HCT116 (cell line): ENCODE results near the gene RASL12. TPM values are rescaled to one million over a fixed set of nuclear protein-coding genes. Genes with fewer than 3 reads are reported as not detected.

Experiments
- ATAC-seq: fragments of 200-7000 bp; cut with Tn5 transposase; 2 replicates; pipeline ENCODE4 v1.9.1; 2020; ENCODE audit warnings: mild to moderate bottlenecking, moderate library complexity
- BruUV-seq: library from RNA; stranded (reverse); fragments of 400-500 nt; replicated peaks from 2 replicates; lab custom pipeline; 2021; lab: Mats Ljungman, UMichigan
- CTCF ChIA-PET: fragments of 300-600 bp; sonication (Branson Sonifier 250); formaldehyde crosslinking; loops from one replicate; lab custom pipeline; 2021; ENCODE audit warnings: antibody characterized with exemption; lab: Charles Lee
- POLR2A ChIA-PET: fragments of 300-600, 350-600 bp; sonication (Branson Sonifier 250); formaldehyde crosslinking; loops from one replicate; lab custom pipeline; 2021; ENCODE audit warnings: antibody characterized with exemption; lab: Charles Lee
- RAD21 ChIA-PET, 2 experiments: fragments of 300-600 bp; sonication (Branson Sonifier 250); formaldehyde crosslinking; loops; one replicate each; lab custom pipeline; 2023; ENCODE audit warnings: low total read pairs in 2 of 2; ENCODE audit not compliant: uncharacterized antibody in 2 of 2, unreplicated experiment in 2 of 2, low non-redundant PET in 1 of 2; lab: Charles Lee
- DNase-seq: peaks from one replicate; pipeline ENCODE4 v3.0.0-alpha.2; 2010; ENCODE audit warnings: low read depth, low spot score
- H2AFZ ChIP-seq: fragments of 200-600 bp; shearing (Covaris generic), sonication (generic); 2 replicates; pipeline ENCODE4 v1.6.1; 2017; ENCODE audit warnings: low read depth, mixed run types, mixed read lengths, antibody characterized with exemption, low read length; ENCODE audit not compliant: poor library complexity, severe bottlenecking
- H3K27ac ChIP-seq: 2 replicates; pipeline ENCODE4 v1.5.1; 2012; ENCODE audit warnings: low read depth, low read length
- H3K27me3 ChIP-seq: fragments of 200-600 bp; sonication (generic); 2 replicates; pipeline ENCODE4 v1.6.1; 2016; ENCODE audit warnings: mixed run types, low read length, mixed read lengths; ENCODE audit not compliant: insufficient read depth
- H3K36me3 ChIP-seq, 2 experiments: fragments of 200-500 bp in 1 of 2; fragments of 200-600 bp in 1 of 2; sonication (Bioruptor generic) in 1 of 2; sonication (generic) in 1 of 2; 2 replicates each; pipeline versions ENCODE4 v1.5.1 to v1.6.1; 2014 to 2016; ENCODE audit warnings: low read length in 2 of 2, inconsistent platforms in 1 of 2, mixed read lengths in 1 of 2, mixed run types in 1 of 2; ENCODE audit not compliant: insufficient read depth in 2 of 2, control insufficient read depth in 1 of 2
- H3K4me1 ChIP-seq, 2 experiments: fragments of 200-600 bp in 1 of 2; sonication (generic) in 1 of 2; 2 replicates each; pipeline versions ENCODE4 v1.5.1 to v1.6.1; 2012 to 2017; ENCODE audit warnings: low read length in 2 of 2, inconsistent platforms in 1 of 2, mild to moderate bottlenecking in 1 of 2, mixed read lengths in 1 of 2, mixed run types in 1 of 2, moderate library complexity in 1 of 2; ENCODE audit not compliant: insufficient read depth in 2 of 2, control insufficient read depth in 1 of 2
- H3K4me2 ChIP-seq: fragments of 200-600 bp; sonication (generic); 2 replicates; pipeline ENCODE4 v1.6.1; 2017; ENCODE audit warnings: mixed run types, low read length, mixed read lengths
- H3K4me3 ChIP-seq, 2 experiments: fragments of 200-600 bp in 1 of 2; sonication (generic) in 1 of 2; replicated peaks in 1 of 2; 2 replicates each; pipeline ENCODE4 v1.5.1; 2011 to 2016; ENCODE audit warnings: low read length in 2 of 2, control low read depth in 1 of 2, low read depth in 1 of 2, mild to moderate bottlenecking in 1 of 2, mixed read lengths in 1 of 2, mixed run types in 1 of 2
- H3K79me2 ChIP-seq: fragments of 200-600 bp; sonication (generic); 2 replicates; pipeline ENCODE4 v1.6.1; 2017; ENCODE audit warnings: mild to moderate bottlenecking, mixed run types, low read length, moderate library complexity, mixed read lengths; ENCODE audit not compliant: insufficient read depth
- H3K9ac ChIP-seq: fragments of 200-600 bp; sonication (generic); 2 replicates; pipeline ENCODE4 v1.6.1; 2016; ENCODE audit warnings: low read length, mixed read lengths
- H3K9me2 ChIP-seq: fragments of 200-600 bp; sonication (generic), shearing (Covaris generic); 2 replicates; pipeline ENCODE4 v1.6.1; 2017; ENCODE audit warnings: mixed run types, mild to moderate bottlenecking, moderate library complexity; ENCODE audit not compliant: insufficient read depth
- H3K9me3 ChIP-seq, 2 experiments: fragments of 200-500 bp in 1 of 2; fragments of 200-600 bp in 1 of 2; sonication (Bioruptor generic) in 1 of 2; sonication (generic) in 1 of 2; 2 replicates each; pipeline ENCODE4 v1.6.1; 2014 to 2017; ENCODE audit warnings: low read length in 2 of 2, mixed read lengths in 2 of 2, inconsistent platforms in 1 of 2, low read depth in 1 of 2, mild to moderate bottlenecking in 1 of 2, mixed run types in 1 of 2, moderate library complexity in 1 of 2; ENCODE audit not compliant: control insufficient read depth in 1 of 2, insufficient read depth in 1 of 2
- H4K20me1 ChIP-seq: fragments of 200-600 bp; sonication (generic), shearing (Covaris generic); 2 replicates; pipeline ENCODE4 v1.6.1; 2017; ENCODE audit warnings: mixed run types, mild to moderate bottlenecking, moderate library complexity; ENCODE audit not compliant: insufficient read depth
- CEBPB ChIP-seq: IDR thresholded peaks from 2 replicates; pipeline ENCODE4 v1.6.1; 2012; ENCODE audit warnings: low read depth
- EGR1 ChIP-seq: IDR thresholded peaks from 2 replicates; pipeline ENCODE4 v1.6.1; 2012; ENCODE audit warnings: low read depth
- ELF1 ChIP-seq: IDR thresholded peaks from 2 replicates; pipeline ENCODE4 v1.6.1; 2012; ENCODE audit warnings: low read depth, borderline replicate concordance
- JUND ChIP-seq: IDR thresholded peaks from 2 replicates; pipeline ENCODE4 v1.6.1; 2012
- RAD21 ChIP-seq: IDR thresholded peaks from 2 replicates; pipeline ENCODE4 v1.6.1; 2012; ENCODE audit warnings: low read depth, mild to moderate bottlenecking
- SRF ChIP-seq: IDR thresholded peaks from 2 replicates; pipeline ENCODE4 v1.6.1; 2012; ENCODE audit warnings: low read depth
- TCF7L2 ChIP-seq: IDR thresholded peaks from 2 replicates; pipeline ENCODE4 v1.7.0; 2011; ENCODE audit warnings: borderline replicate concordance, inconsistent platforms; ENCODE audit not compliant: insufficient read depth, insufficient read length; ENCODE audit errors: extremely low read depth
- intact Hi-C: fragments of 100-400 bp; cut with micrococcal nuclease; formaldehyde crosslinking; loops from 2 replicates; pipeline ENCODE4 v1.10.0; 2022
- total RNA-seq: library from RNA; stranded (reverse); gene quantifications from one replicate; pipeline ENCODE4 v1.2.1, GENCODE V29; 2021; ENCODE audit not compliant: unreplicated experiment
- TF ChIP-seq, protein P1 (sequence below), 3 experiments: fragments of 200-600 bp in 1 of 3; sonication (generic) in 1 of 3; IDR thresholded peaks in 2 of 3; conservative IDR thresholded peaks in 1 of 3; 2 replicates each; pipeline ENCODE4 v1.5.1; 2012 to 2017; ENCODE audit warnings: low read depth in 2 of 3, low read length in 2 of 3, antibody characterized with exemption in 1 of 3, borderline replicate concordance in 1 of 3, control low read depth in 1 of 3, mild to moderate bottlenecking in 1 of 3, mixed read lengths in 1 of 3, mixed run types in 1 of 3, moderate library complexity in 1 of 3; ENCODE audit not compliant: insufficient read depth in 1 of 3
- TF ChIP-seq, protein P2 (sequence below): IDR thresholded peaks from 2 replicates; pipeline ENCODE4 v1.6.1; 2012; ENCODE audit warnings: low read depth

RASL12 gene
- total RNA-seq, 1 experiment from 2014 or later, result 0.25 TPM

DNA sequence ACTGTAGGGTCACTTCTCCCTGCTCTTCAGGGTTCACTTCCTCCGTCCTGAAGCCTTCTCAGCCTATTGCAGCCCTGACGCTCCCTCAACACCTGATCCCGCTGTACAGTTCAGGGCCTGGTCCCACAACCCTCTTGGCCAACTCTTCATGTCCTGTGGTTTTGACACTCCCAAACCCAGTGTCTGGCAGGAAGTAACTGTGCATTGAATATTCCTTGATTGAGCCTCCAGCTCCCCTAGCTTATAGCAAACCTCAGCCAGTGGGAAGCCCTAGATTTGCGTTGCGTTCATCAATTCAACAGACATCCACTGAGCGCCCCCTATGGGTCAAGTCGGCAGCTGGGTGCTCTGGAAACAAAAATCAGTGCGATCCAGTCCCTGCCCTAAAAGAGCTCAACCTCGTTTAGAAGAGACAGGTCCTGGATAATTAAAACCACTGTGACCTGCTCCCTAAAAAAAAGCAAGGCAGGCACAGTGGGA is 33.7 kb upstream of the RASL12 start:
- no peak overlapping the region for H2AFZ ChIP-seq
- H3K9me3 ChIP-seq, result no peaks in the 10 kb centered on the region
- H3K79me2 ChIP-seq, result no peaks in the 10 kb centered on the region
- no peaks in the 10 kb centered on the region for H3K4me1 ChIP-seq
- no peaks in the 10 kb centered on the region for H3K9me2 ChIP-seq
- intact Hi-C loops, result loop anchor here (1.0 kb wide), 2 partner anchors 47 to 68 kb away; no protein-coding TSS in a partner anchor
- TF ChIP-seq RAD21, result peak; percentile 76
- TF ChIP-seq JUND, result no peak
- TF ChIP-seq, protein P1, sequence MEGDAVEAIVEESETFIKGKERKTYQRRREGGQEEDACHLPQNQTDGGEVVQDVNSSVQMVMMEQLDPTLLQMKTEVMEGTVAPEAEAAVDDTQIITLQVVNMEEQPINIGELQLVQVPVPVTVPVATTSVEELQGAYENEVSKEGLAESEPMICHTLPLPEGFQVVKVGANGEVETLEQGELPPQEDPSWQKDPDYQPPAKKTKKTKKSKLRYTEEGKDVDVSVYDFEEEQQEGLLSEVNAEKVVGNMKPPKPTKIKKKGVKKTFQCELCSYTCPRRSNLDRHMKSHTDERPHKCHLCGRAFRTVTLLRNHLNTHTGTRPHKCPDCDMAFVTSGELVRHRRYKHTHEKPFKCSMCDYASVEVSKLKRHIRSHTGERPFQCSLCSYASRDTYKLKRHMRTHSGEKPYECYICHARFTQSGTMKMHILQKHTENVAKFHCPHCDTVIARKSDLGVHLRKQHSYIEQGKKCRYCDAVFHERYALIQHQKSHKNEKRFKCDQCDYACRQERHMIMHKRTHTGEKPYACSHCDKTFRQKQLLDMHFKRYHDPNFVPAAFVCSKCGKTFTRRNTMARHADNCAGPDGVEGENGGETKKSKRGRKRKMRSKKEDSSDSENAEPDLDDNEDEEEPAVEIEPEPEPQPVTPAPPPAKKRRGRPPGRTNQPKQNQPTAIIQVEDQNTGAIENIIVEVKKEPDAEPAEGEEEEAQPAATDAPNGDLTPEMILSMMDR (IDR thresholded peaks at IDR 0.05 in 2 of 3, conservative IDR thresholded peaks at IDR 0.05 in 1 of 3; ENCODE audit: borderline replicate concordance in 1 of 3, insufficient read depth in 1 of 3, low read depth in 2 of 3, low read length in 2 of 3), result peak; percentile 69 to 92 (median 84)
- no TSS peak for BruUV-seq
- H3K4me2 ChIP-seq, result no peak overlapping the region
- H4K20me1 ChIP-seq, result no peaks in the 10 kb centered on the region
- peaks cover 6 to 9% of the 10 kb centered on the region in 2 experiments for H3K36me3 ChIP-seq
- DNase-seq (peak; percentile 22), ATAC-seq (peak; percentile 87)
- H3K27me3 ChIP-seq, result no peaks in the 10 kb centered on the region
- H3K9ac ChIP-seq, result no peak overlapping the region
- H3K4me3 ChIP-seq, result no peak overlapping the region
- RAD21 ChIA-PET, result interaction anchor here (0.5 to 1.1 kb wide), 2 partner anchors 41 to 67 kb away, joined by 3 to 4 read pairs; no protein-coding TSS in a partner anchor
- POLR2A ChIA-PET, result no interaction called here
- no peak overlapping the region for H3K27ac ChIP-seq
- CTCF ChIA-PET, result interaction anchor here (0.5 to 3.7 kb wide), 14 partner anchors 9 to 196 kb away, joined by 3 to 52 read pairs (median 4); partner anchors contain the start of gene UBAP1L

- BruUV-seq, result no TSS peak
- POLR2A ChIA-PET, result no interaction called here
- peaks cover 6 to 8% of the 10 kb centered on the region in 2 experiments for H3K36me3 ChIP-seq
- ATAC-seq (no peak), DNase-seq (no peak)
- H3K27ac ChIP-seq, result no peak overlapping the region
- TF ChIP-seq CEBPB (no peak), ELF1 (no peak), SRF (no peak), EGR1 (no peak), JUND (no peak), TCF7L2 (no peak)
- TF ChIP-seq, protein P2, sequence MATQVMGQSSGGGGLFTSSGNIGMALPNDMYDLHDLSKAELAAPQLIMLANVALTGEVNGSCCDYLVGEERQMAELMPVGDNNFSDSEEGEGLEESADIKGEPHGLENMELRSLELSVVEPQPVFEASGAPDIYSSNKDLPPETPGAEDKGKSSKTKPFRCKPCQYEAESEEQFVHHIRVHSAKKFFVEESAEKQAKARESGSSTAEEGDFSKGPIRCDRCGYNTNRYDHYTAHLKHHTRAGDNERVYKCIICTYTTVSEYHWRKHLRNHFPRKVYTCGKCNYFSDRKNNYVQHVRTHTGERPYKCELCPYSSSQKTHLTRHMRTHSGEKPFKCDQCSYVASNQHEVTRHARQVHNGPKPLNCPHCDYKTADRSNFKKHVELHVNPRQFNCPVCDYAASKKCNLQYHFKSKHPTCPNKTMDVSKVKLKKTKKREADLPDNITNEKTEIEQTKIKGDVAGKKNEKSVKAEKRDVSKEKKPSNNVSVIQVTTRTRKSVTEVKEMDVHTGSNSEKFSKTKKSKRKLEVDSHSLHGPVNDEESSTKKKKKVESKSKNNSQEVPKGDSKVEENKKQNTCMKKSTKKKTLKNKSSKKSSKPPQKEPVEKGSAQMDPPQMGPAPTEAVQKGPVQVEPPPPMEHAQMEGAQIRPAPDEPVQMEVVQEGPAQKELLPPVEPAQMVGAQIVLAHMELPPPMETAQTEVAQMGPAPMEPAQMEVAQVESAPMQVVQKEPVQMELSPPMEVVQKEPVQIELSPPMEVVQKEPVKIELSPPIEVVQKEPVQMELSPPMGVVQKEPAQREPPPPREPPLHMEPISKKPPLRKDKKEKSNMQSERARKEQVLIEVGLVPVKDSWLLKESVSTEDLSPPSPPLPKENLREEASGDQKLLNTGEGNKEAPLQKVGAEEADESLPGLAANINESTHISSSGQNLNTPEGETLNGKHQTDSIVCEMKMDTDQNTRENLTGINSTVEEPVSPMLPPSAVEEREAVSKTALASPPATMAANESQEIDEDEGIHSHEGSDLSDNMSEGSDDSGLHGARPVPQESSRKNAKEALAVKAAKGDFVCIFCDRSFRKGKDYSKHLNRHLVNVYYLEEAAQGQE, result no peak
- RAD21 ChIA-PET, result no interaction called here
- no peaks in the 10 kb centered on the region for H3K79me2 ChIP-seq
- no peak overlapping the region for H2AFZ ChIP-seq
- no peaks in the 10 kb centered on the region for H4K20me1 ChIP-seq
- H3K4me3 ChIP-seq, result no peak overlapping the region
- no peaks in the 10 kb centered on the region for H3K9me2 ChIP-seq
- no peaks in the 10 kb centered on the region for H3K9me3 ChIP-seq
- intact Hi-C loops, result no loop called here
- no peak overlapping the region for H3K9ac ChIP-seq
- H3K27me3 ChIP-seq, result no peaks in the 10 kb centered on the region
- no peak overlapping the region for H3K4me2 ChIP-seq
- CTCF ChIA-PET, result interaction anchor here (3.7 kb wide), 1 partner anchor 45 kb away, joined by 52 read pairs; no protein-coding TSS in a partner anchor
- H3K4me1 ChIP-seq, result no peaks in the 10 kb centered on the region
These were observed 32.7 kb upstream of the RASL12 start for GRCh38 chr15:65100442-65100841.
